Fibroblast of villous mesenchyme (primary cell): ENCODE data around the gene ITGA11. TPM values are rescaled to one million over a fixed set of nuclear protein-coding genes. Genes with fewer than 3 reads are reported as not detected.

ENCODE experiments used
- DNase-seq: peaks from one replicate; pipeline ENCODE4 v3.0.0-alpha.2; 2010; ENCODE audit warnings: low read depth
- H3K4me3 ChIP-seq: 2 replicates; pipeline ENCODE4 v1.5.1; 2011; ENCODE audit warnings: low read depth, mild to moderate bottlenecking, low read length
- total RNA-seq: library from RNA; depleted of rRNA; stranded (reverse); fragments of >200 nt; gene quantifications from 2 replicates; pipeline ENCODE4 v1.2.3, GENCODE V29; 2012
- TF ChIP-seq, protein P1 (sequence below): IDR thresholded peaks from 2 replicates; pipeline ENCODE4 v1.5.1; 2012; ENCODE audit warnings: low read depth, mild to moderate bottlenecking, low read length; ENCODE audit not compliant: insufficient read depth

ITGA11 gene
- total RNA-seq, 1 donor = 87.7 TPM

DNA sequence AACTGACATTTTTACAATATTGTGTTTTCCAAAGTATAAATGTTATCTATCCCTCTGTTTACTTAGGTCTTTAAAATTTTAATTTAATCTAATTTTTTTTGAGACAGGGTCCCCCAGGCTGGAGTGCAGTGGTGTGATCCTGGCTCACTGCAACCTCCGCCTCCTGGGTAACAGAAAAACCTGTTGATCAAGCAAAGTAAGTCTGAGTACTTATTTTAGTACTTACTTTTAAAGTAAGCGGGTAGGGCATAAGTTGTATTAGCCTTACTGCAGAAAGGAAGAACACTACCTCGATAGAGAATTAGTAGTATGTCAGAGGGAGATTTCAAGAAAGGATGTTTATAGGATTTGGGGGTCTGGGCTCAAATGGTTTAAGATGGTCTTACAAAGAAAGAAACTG is 166.3 kb downstream of the ITGA11 start:
- TF ChIP-seq, protein P1, sequence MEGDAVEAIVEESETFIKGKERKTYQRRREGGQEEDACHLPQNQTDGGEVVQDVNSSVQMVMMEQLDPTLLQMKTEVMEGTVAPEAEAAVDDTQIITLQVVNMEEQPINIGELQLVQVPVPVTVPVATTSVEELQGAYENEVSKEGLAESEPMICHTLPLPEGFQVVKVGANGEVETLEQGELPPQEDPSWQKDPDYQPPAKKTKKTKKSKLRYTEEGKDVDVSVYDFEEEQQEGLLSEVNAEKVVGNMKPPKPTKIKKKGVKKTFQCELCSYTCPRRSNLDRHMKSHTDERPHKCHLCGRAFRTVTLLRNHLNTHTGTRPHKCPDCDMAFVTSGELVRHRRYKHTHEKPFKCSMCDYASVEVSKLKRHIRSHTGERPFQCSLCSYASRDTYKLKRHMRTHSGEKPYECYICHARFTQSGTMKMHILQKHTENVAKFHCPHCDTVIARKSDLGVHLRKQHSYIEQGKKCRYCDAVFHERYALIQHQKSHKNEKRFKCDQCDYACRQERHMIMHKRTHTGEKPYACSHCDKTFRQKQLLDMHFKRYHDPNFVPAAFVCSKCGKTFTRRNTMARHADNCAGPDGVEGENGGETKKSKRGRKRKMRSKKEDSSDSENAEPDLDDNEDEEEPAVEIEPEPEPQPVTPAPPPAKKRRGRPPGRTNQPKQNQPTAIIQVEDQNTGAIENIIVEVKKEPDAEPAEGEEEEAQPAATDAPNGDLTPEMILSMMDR = no peak
- no peak overlapping the region for H3K4me3 ChIP-seq
- DNase-seq = no peak

DNA sequence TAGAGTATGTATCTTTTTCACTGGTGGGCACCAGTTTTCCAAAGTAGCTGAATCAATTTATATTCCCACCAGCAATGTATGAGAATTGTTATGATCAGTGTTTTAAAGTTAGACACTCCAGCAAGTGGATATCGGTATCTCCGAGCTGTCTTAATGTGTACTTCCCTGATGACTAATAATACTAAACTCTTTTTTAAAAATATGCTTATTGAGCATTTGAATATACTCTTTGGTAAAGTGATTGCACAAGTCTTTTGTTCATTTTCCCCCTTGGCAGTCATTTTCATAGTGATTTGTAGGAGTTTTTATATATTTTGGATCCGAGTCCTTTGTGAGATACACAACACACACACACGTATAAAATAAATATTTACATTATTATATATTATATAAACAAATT is 166.9 kb downstream of the ITGA11 start:
- H3K4me3 ChIP-seq = no peak overlapping the region
- no peak for DNase-seq
- TF ChIP-seq, protein P1 = no peak

- TF ChIP-seq, protein P1 = no peak
- DNase-seq = no peak
- no peak overlapping the region for H3K4me3 ChIP-seq
These were observed 167.7 kb downstream of the ITGA11 start for GRCh38 chr15:68264282-68264681.

- H3K4me3 ChIP-seq = no peak overlapping the region
- TF ChIP-seq, protein P1 = no peak
- DNase-seq = no peak
These were observed 169.2 kb downstream of the ITGA11 start for GRCh38 chr15:68262514-68263356.

- no peak for DNase-seq
- no peak overlapping the region for H3K4me3 ChIP-seq
- TF ChIP-seq, protein P1 = no peak
These were observed 170.0 kb downstream of the ITGA11 start for GRCh38 chr15:68261980-68262379.

- TF ChIP-seq, protein P1 = no peak
- H3K4me3 ChIP-seq = no peak overlapping the region
- DNase-seq = no peak
These were observed 170.7 kb downstream of the ITGA11 start for GRCh38 chr15:68261241-68261640.
